ENCODE data around the gene PLA2G7.

Gene PLA2G7

GRCh38 chr6:46674410-46674809, 60.8 kb downstream of the PLA2G7 start:
- ChIA-PET CTCF (interaction anchor here (0.8 to 1.8 kb wide), 3 partner anchors 11 to 18 kb away, joined by 4 to 5 read pairs (median 4); no protein-coding TSS in a partner anchor), POLR2A (interaction anchor here (0.5 kb wide), 1 partner anchor 719 kb away, joined by 3 read pairs; no protein-coding TSS in a partner anchor)
- Histone ChIP-seq H3K36me3 (ENCODE audit: control insufficient read depth in 2 of 2, insufficient read depth in 1 of 2, low read length in 2 of 2) (peaks cover 9 to 20% of the 10 kb centered on the region in 2 experiments; a peak in 2 of 3 replicates), H3K27ac (ENCODE audit: extremely low read depth, low read depth, low read length) (no peak overlapping the region), H3K9me3 (ENCODE audit: control insufficient read depth, insufficient read depth, low read depth, low read length) (no peaks in the 10 kb centered on the region), H3K4me1 (ENCODE audit: control insufficient read depth, insufficient read depth, low read length) (no peaks in the 10 kb centered on the region), H3K4me3 (ENCODE audit: low read depth, low read length) (no peak overlapping the region)
- TF ChIP-seq GLI4 (tag by site-specific recombination; IDR thresholded peaks at IDR 0.05) (no peak), ZXDB (tag by site-specific recombination; IDR thresholded peaks at IDR 0.05) (no peak), SALL2 (tag by site-specific recombination; IDR thresholded peaks at IDR 0.05; ENCODE audit: borderline replicate concordance) (no peak), ZNF292 (tag by site-specific recombination; IDR thresholded peaks at IDR 0.05; ENCODE audit: borderline replicate concordance, low read depth) (no peak), CTCF (tag by site-specific recombination; IDR thresholded peaks at IDR 0.05) (no peak), ZNF10 (tag by site-specific recombination; IDR thresholded peaks at IDR 0.05) (no peak), ZNF121 (tag by site-specific recombination; IDR thresholded peaks at IDR 0.05) (no peak), ZNF629 (tag by site-specific recombination; IDR thresholded peaks at IDR 0.05) (no peak), ZNF600 (tag by site-specific recombination; IDR thresholded peaks at IDR 0.05) (no peak)
- TF ChIP-seq, protein P1, sequence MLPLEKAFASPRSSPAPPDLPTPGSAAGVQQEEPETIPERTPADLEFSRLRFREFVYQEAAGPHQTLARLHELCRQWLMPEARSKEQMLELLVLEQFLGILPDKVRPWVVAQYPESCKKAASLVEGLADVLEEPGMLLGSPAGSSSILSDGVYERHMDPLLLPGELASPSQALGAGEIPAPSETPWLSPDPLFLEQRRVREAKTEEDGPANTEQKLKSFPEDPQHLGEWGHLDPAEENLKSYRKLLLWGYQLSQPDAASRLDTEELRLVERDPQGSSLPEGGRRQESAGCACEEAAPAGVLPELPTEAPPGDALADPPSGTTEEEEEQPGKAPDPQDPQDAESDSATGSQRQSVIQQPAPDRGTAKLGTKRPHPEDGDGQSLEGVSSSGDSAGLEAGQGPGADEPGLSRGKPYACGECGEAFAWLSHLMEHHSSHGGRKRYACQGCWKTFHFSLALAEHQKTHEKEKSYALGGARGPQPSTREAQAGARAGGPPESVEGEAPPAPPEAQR (tag by site-specific recombination; IDR thresholded peaks at IDR 0.05), result no peak

DNA sequence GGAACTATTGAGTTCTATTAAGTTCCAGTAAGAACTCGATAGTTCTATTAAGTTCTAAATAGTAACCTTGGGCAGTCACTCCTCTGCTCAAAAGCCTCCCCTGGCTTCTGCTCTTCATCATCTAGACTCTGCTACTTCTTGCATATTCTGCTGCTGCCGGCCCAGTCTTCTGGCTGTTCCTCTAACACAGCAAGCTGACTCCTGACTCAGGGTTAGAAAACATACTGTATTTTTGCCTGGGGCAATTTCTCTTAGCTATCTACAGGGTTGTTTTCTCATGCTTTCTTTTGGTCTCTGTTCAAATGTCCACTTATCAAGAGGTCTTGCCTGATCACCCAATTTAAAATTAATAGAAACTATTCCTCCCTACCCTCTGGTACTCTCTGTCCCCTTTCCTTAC, 67.8 kb downstream of the PLA2G7 start:
- H3K4me3 ChIP-seq (ENCODE audit: low read depth, low read length), result no peak overlapping the region
- no peaks in the 10 kb centered on the region for H3K9me3 ChIP-seq (ENCODE audit: control insufficient read depth, insufficient read depth, low read depth, low read length)
- no peaks in the 10 kb centered on the region for H3K4me1 ChIP-seq (ENCODE audit: control insufficient read depth, insufficient read depth, low read length)
- TF ChIP-seq SP7 (tag by site-specific recombination; IDR thresholded peaks at IDR 0.05), result no peak
- TF ChIP-seq GLIS1 (tag by site-specific recombination; IDR thresholded peaks at IDR 0.05), result no peak
- no peak for TF ChIP-seq ZNF629 (tag by site-specific recombination; IDR thresholded peaks at IDR 0.05)
- no peak for TF ChIP-seq ZNF48 (tag by site-specific recombination; IDR thresholded peaks at IDR 0.05)
- TF ChIP-seq ZFP41 (tag by site-specific recombination; IDR thresholded peaks at IDR 0.05; ENCODE audit: borderline replicate concordance), result no peak
- no peak for TF ChIP-seq ZNF623 (tag by site-specific recombination; IDR thresholded peaks at IDR 0.05)
- no peak for TF ChIP-seq ZNF114 (tag by site-specific recombination; IDR thresholded peaks at IDR 0.05)
- TF ChIP-seq OVOL3 (tag by site-specific recombination; IDR thresholded peaks at IDR 0.05), result no peak
- TF ChIP-seq ZNF391 (tag by site-specific recombination; IDR thresholded peaks at IDR 0.05; ENCODE audit: borderline replicate concordance, low read depth), result no peak
- no peak for TF ChIP-seq ZBTB20 (tag by site-specific recombination; IDR thresholded peaks at IDR 0.05)
- ChIA-PET POLR2A (no interaction called here), CTCF (interaction anchor here (1.5 kb wide), 1 partner anchor 12 kb away, joined by 4 read pairs; no protein-coding TSS in a partner anchor)
- peaks cover 14 to 25% of the 10 kb centered on the region in 2 experiments; a peak in 2 of 3 replicates for H3K36me3 ChIP-seq (ENCODE audit: control insufficient read depth in 2 of 2, insufficient read depth in 1 of 2, low read length in 2 of 2)
- H3K27ac ChIP-seq (ENCODE audit: extremely low read depth, low read depth, low read length), result no peak overlapping the region

- no peak overlapping the region for H3K4me3 ChIP-seq (ENCODE audit: low read depth, low read length)
- peaks cover 20 to 28% of the 10 kb centered on the region in 2 experiments; a peak in 2 of 3 replicates for H3K36me3 ChIP-seq (ENCODE audit: control insufficient read depth in 2 of 2, insufficient read depth in 1 of 2, low read length in 2 of 2)
- ChIA-PET CTCF (interaction anchor here (0.6 to 1.6 kb wide), 2 partner anchors 441 to 1903 kb away, joined by 3 read pairs; no protein-coding TSS in a partner anchor), POLR2A (interaction anchor here (1.0 kb wide), 1 partner anchor 9 kb away, joined by 3 read pairs; the partner anchor contains the start of genes CYP39A1 and SLC25A27)
- no peaks in the 10 kb centered on the region for H3K4me1 ChIP-seq (ENCODE audit: control insufficient read depth, insufficient read depth, low read length)
- no peak overlapping the region for H3K27ac ChIP-seq (ENCODE audit: extremely low read depth, low read depth, low read length)
- no peaks in the 10 kb centered on the region for H3K9me3 ChIP-seq (ENCODE audit: control insufficient read depth, insufficient read depth, low read depth, low read length)
- TF ChIP-seq, protein P2, sequence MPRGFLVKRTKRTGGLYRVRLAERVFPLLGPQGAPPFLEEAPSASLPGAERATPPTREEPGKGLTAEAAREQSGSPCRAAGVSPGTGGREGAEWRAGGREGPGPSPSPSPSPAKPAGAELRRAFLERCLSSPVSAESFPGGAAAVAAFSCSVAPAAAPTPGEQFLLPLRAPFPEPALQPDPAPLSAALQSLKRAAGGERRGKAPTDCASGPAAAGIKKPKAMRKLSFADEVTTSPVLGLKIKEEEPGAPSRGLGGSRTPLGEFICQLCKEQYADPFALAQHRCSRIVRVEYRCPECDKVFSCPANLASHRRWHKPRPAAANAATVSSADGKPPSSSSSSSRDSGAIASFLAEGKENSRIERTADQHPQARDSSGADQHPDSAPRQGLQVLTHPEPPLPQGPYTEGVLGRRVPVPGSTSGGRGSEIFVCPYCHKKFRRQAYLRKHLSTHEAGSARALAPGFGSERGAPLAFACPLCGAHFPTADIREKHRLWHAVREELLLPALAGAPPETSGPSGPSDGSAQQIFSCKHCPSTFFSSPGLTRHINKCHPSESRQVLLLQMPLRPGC (tag by site-specific recombination; IDR thresholded peaks at IDR 0.05), result no peak
- TF ChIP-seq ZNF394 (tag by site-specific recombination; IDR thresholded peaks at IDR 0.05; ENCODE audit: borderline replicate concordance) (no peak), ZBTB21 (tag by site-specific recombination; IDR thresholded peaks at IDR 0.05) (no peak), SP2 (tag by site-specific recombination; IDR thresholded peaks at IDR 0.05) (no peak), ZFP41 (tag by site-specific recombination; IDR thresholded peaks at IDR 0.05; ENCODE audit: borderline replicate concordance) (no peak), YY1 (tag by site-specific recombination; IDR thresholded peaks at IDR 0.05) (no peak), HOXA7 (CRISPR knock-in tag; IDR thresholded peaks at IDR 0.05; ENCODE audit: borderline replicate concordance) (no peak), RBAK (tag by site-specific recombination; IDR thresholded peaks at IDR 0.05) (no peak), HOXC10 (CRISPR knock-in tag; IDR thresholded peaks at IDR 0.05) (no peak)
- TF ChIP-seq, protein P3, sequence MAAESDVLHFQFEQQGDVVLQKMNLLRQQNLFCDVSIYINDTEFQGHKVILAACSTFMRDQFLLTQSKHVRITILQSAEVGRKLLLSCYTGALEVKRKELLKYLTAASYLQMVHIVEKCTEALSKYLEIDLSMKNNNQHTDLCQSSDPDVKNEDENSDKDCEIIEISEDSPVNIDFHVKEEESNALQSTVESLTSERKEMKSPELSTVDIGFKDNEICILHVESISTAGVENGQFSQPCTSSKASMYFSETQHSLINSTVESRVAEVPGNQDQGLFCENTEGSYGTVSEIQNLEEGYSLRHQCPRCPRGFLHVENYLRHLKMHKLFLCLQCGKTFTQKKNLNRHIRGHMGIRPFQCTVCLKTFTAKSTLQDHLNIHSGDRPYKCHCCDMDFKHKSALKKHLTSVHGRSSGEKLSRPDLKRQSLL (tag by site-specific recombination; IDR thresholded peaks at IDR 0.05), result no peak
These were observed 73.7 kb downstream of the PLA2G7 start for GRCh38 chr6:46661483-46661882.
